HG03432 (cell line): ENCODE results near the gene TBC1D2.
"Not testable (repeated sequence)": the region's sequence is repeated elsewhere in the genome, so short reads cannot be mapped to it uniquely, and the experiment has no call there.

Experiments
- ATAC-seq: cut with Tn5 transposase; IDR thresholded peaks from one replicate; pipeline ENCODE4 v1.9.1; 2021; ENCODE audit warnings: mild to moderate bottlenecking, moderate library complexity; ENCODE audit not compliant: unreplicated experiment

The TBC1D2 gene

DNA sequence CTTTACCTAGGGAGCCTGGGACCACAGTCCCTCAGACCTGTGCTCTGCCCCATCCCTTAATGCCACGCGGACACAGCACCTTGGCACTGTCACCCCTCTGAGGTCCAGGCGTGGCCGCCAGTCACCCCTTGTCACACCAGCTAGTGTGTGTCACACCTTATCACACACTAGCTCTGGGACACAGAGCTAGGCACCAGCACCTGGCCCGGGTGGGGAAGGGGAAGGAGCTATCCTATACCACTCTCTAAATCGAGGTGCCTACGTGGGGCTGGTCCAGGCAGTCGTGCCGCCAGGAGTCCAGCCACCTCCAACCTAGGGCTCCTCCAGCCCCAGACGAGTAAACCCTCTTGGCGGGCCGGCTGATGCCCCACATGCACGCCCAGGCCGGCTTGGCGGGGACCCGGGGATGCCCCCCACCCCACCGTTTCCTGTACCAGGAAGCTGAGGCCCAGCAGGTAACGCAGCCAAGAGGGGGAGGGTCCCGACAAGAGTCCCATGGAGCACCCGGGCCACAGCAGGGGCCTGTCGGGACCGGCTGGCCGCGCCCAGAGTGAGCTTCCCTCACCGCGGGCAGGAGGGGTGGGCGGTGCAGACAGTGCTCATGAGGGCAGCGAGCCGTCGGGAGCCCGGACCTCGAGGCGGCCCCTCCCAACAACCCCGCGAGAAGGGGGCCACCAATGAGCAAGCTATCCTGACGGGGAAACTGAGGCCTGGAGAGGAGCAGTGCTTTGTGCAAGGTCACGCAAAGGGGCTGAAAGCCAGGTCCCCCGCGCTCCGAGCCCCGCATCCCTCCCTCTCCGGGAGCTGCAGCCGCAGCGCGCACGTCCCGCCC, 63.6 kb downstream of the TBC1D2 start:
- ATAC-seq = peak; percentile 11

- ATAC-seq = no peak
Observed at GRCh38 chr9:98191181-98191608, 64.3 kb downstream of the TBC1D2 start.

- ATAC-seq = no peak
Observed at GRCh38 chr9:98190757-98191105, 64.7 kb downstream of the TBC1D2 start.

DNA sequence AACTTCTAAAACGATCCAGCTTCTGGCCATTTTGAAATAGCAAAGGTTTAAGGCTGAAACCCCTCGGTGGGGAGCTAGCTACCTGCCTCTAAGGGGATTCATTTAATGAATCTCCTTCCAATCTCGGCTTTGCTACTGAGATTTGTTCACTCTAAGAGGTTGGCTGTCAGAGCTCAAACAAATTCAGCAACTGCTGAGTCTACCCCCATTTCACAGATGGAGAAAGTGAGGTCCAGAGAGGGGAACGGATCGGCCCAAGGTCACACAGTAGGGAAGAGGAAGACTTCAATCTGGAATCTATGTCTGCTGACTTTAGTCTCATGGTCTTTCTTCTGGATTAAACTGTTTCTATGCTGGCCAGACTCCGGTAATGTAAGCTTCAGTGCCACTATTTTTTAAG, 66.0 kb downstream of the TBC1D2 start:
- no peak for ATAC-seq

- no peak for ATAC-seq
Observed at GRCh38 chr9:98187926-98188325, 67.5 kb downstream of the TBC1D2 start.

- ATAC-seq = no peak
Observed at GRCh38 chr9:98186236-98186635, 69.2 kb downstream of the TBC1D2 start.

DNA sequence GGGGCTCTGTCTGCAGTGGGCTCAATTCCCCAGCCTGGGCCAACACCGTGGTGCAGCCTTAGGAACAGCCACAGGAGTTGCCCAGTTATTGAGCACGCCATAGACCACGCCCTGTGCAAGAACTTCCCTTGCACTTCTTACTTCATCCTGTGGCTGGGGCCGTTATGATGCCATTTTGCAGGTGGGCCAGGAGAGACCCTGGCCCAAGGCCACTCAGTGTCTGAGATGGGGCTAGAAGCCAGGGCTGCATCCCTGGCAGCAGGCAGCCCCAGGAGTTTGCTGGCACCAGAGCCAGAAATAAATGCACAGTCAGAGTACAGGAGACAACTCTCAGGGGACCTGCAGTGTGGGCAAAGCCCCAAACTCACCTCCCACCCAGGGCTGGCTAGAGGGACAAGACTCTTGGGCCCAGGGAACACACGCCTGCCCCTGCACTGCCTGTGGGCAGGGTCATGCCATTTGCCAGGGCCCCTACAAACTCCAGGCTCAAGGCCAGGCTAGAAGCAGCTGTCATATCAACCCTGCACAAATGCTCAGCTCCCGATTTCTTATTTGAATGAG, 69.8 kb downstream of the TBC1D2 start:
- ATAC-seq = no peak

DNA sequence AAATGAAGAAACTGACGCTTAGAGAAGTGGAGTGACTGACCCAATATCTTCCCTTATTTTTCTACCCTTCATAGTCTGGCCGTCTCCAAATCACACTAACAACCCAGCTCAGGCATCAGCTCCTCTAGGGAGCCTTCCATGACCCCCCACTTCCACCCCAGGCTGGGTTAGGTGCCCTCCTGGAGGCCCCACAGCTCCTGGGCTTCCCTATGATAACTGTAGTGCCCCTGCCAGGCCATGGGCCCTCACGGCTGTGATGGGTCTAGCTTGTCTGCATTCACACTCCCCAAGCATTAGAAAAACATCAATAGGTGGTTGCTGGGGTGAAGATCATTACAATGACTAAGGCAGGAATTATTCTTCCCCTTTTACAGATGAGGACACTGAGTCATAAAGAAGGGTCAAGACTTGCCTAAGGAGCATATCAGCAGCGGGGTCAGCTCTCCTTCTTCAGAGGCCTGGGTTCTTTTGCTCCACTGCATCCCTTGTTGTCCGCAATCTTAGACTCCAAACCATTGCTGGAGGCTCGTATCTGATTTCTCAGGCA, 70.4 kb downstream of the TBC1D2 start:
- no peak for ATAC-seq

GRCh38 chr9:98184326-98184725, 71.1 kb downstream of the TBC1D2 start:
- no peak for ATAC-seq

GRCh38 chr9:98182889-98183599, 72.4 kb downstream of the TBC1D2 start:
- no peak for ATAC-seq

DNA sequence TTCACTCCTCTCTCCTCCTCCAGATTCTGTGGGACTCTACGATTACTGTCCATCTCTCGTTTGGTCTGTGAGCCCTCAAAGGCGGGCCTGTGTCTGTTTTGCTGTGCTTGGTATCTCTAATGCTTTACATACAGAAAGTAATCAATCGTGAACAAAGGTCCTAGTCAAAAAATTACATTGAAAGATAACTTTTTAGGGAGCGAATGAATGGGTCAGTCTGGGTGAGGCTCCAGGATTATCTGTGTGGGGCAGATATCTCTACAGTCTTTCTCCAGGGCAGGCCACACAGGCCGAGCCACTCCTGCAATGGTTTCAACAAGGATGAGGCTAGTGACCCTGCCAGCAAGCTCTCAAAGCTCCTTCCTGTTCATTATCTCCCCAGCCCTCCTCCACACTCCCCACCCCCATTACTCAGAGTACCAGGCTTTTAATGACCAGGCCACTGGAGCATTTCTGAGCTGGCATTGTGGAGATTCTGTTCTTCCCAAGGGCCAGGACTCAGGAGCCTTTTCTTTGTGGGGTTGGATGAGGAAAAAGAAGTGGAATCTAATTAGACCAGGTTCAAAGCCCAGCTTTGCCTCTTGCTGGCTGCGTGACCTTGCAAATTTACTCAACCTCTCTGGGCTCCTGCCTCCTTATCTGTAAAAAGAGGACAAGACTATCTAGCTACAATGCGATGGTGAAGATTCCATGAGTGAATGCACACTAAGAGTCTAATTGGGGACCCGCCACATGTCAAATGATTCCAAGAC, 73.2 kb downstream of the TBC1D2 start:
- ATAC-seq = no peak

GRCh38 chr9:98181746-98182068, 73.7 kb downstream of the TBC1D2 start:
- ATAC-seq = no peak

DNA sequence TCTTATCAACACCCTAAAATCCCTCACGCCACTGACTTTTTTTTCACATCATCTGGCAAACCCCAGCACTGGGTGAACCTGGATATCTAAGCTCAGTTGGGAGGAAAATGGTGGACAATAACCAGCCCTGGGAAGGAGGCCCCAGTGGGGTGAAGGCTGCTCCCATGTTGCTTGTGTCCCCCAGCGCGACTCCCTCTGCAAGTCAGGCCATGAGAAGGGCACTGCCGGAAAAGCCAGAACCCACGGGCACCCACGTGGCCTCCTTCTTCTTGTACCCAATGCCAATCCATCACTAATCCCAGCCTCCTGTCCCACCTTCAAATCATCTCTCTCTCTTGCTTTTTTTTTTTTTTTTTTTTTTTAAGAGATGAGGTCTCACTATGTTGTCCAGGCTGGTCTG, 74.5 kb downstream of the TBC1D2 start:
- no peak for ATAC-seq

- ATAC-seq = no peak
Observed at GRCh38 chr9:98178874-98179850, 76.3 kb downstream of the TBC1D2 start.

DNA sequence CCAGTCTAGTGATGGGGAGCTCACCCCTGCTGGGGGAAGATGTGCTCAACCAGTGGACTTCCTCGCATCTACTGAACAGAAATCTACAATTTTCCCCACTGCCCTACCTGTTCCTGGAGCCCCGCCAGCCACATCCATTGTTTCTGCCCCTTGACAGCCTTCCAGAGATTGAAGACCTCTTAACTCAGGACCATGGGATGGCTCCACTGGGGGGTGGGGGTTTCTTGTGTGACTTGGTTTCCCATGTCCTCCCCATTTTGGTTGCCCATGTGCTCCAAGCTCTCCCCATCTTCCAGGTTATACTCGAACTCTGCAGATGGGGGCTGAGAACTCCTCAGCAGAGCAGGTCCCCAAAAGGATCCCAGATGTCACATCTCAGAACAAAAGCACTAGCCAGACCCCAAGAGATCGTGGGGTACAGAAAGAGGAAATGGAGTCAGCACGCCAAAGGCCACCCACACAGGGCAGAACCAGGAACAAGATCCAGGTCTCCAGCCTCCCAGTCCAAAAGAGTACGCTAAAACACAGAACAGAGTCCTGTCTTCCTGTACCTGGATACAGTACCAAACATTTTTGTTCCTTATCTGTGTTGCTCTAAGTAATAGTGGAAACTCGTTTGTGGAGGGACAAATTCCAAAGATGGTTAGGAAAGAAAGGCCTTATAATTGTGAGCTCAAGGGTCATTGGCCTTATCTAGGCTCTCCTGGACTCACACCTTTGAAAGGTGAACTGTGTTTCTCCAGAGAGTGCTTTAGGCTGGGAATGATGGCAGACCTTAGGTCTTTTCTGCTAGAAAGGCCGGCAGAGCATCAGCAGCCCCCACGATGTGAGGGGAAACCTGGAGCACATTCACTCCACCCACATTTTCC, 78.8 kb downstream of the TBC1D2 start:
- no peak for ATAC-seq

DNA sequence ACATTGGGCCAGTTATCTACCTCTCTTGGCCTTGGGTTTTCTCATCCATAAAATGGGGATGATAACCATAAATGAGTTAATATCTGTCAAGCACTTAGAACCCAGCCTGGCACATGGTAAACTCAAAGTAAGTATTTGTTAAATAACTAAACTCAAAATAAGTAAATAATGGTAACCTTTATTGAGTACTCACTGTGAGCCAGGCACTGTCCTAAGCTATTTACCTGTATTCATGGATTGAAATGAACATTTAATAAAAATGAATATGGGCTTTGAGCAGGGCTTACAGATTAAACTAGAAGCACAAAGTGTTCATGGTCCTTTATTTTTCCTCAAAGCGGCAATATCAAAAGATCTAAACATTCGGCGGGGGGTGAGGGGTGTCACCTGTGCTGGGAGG, 79.7 kb downstream of the TBC1D2 start:
- no peak for ATAC-seq

- no peak for ATAC-seq
Observed at GRCh38 chr9:98175028-98175569, 80.3 kb downstream of the TBC1D2 start.

- ATAC-seq = not testable (repeated sequence)
Observed at GRCh38 chr9:98174502-98174918, 80.9 kb downstream of the TBC1D2 start.

- ATAC-seq = no peak
Observed at GRCh38 chr9:98173181-98173580, 82.3 kb downstream of the TBC1D2 start.
